ENCODE measurements around the gene DUS2.
A peak's percentile ranks its signal among the peaks of the same experiment; 100 is the strongest.

DUS2 gene

DNA sequence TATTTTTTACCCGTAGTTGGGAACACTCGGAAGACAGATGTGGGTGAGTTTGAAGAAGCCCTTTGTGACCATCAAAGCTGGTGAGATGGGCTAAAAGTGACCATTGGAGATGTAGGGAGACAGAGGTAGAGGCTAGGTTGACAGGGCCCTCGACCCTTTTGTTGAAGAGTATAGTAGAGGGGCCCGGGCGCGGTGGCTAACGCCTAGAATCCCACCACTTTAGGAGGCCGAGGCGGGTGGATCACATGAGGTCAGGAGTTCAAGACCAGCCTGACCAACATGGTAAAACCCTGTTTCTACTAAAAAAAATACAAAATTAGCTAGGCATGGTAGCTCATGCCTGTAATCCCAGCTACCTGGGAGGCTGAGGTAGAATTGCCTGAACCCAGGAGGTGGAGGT is 45.8 kb downstream of the DUS2 start:
- no peak for DNase-seq (ENCODE audit: low read depth)
- H3K4me3 ChIP-seq (ENCODE audit: low read length) = no peak overlapping the region
- TF ChIP-seq, protein P1, sequence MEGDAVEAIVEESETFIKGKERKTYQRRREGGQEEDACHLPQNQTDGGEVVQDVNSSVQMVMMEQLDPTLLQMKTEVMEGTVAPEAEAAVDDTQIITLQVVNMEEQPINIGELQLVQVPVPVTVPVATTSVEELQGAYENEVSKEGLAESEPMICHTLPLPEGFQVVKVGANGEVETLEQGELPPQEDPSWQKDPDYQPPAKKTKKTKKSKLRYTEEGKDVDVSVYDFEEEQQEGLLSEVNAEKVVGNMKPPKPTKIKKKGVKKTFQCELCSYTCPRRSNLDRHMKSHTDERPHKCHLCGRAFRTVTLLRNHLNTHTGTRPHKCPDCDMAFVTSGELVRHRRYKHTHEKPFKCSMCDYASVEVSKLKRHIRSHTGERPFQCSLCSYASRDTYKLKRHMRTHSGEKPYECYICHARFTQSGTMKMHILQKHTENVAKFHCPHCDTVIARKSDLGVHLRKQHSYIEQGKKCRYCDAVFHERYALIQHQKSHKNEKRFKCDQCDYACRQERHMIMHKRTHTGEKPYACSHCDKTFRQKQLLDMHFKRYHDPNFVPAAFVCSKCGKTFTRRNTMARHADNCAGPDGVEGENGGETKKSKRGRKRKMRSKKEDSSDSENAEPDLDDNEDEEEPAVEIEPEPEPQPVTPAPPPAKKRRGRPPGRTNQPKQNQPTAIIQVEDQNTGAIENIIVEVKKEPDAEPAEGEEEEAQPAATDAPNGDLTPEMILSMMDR (conservative IDR thresholded peaks at IDR 0.05; ENCODE audit: low read length) = no peak

DNA sequence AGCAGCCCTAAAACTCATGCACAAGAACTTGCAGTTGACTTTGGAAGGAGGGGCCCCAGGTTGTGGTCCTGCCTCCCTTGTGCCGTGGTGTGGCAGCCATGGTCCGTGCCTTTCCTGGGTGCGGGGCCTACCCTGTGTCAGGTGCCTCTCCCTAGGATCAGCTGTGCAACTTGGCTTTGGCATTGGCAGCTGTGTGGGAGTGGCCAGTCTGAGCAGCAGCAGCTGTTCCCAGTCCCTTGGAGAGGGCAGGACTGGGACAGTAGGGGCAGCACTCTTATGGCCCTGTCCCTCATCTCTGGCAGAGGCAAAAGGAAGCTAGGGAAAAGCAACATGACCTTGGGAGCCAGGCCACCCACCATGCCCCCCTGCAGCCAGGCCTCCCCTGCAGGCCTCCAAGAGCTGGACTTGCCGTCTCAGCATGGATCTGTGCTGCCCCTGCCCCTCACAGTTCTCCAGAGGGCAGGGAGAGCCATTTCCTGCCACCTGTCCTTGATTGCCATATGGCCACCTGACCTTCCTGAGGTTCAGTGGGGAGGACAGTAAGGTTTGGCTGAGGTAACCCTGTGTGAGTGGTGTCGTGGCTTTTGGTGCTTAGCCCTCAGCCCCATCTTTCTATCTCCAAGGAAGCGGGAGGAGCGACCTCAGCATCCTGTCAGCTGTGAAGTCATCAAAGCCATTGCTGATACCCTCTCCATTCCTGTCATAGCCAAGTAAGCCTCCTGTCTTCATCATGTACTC is 46.6 kb downstream of the DUS2 start:
- no peak overlapping the region for H3K4me3 ChIP-seq (ENCODE audit: low read length)
- TF ChIP-seq, protein P1 (conservative IDR thresholded peaks at IDR 0.05; ENCODE audit: low read length) = no peak
- DNase-seq (ENCODE audit: low read depth) = no peak

DNA sequence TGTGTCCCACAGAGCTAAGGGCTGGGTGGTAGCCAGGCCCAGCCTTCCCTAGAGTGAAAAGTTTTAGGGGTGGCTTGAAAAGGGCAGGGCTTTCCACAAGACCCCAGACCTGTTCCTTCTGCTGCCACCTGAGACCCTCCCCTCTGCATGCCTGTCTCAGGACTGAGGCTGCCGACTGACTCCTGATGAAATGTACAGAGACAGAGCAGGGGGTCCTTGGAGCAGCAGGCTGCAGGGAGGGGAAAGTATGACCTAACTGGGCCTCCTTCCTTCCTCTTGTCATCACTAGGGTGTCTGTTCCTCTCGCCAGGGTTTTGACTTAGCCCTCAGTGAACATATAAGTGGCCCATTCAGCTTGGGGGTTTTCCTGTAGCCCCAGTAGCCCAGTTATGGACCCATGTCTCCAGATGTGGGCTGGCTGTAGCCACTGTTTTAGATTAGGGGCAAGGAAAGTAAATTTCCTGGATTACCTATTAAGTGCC is 47.2 kb downstream of the DUS2 start:
- TF ChIP-seq, protein P1 (conservative IDR thresholded peaks at IDR 0.05; ENCODE audit: low read length) = no peak
- no peak overlapping the region for H3K4me3 ChIP-seq (ENCODE audit: low read length)
- no peak for DNase-seq (ENCODE audit: low read depth)

DNA sequence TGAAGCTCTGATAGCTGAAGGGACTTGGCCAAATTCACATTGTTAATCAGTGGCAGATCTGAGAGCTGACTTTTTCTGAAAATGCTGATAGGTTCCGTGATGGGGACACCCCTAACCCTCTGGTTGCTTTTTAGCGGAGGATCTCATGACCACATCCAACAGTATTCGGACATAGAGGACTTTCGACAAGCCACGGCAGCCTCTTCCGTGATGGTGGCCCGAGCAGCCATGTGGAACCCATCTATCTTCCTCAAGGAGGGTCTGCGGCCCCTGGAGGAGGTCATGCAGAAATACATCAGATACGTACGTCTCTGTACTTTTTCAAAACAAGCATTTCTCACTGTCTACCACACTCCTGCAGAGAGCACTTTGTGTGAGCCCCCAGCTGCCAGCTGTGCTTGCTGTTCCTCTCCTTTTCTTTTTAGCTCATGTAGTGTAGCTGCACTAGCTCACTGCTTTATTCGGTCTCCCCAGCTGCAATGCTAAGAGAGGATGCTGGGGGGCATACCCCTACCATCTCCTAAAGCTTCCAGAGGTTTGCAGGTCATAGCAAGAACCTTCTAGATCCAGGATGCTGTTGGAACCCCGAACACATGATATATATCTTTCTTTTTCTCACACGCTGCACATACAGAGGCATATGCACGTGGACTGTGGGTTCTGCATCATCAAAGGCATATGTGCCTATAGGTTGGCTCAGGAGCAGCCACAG is 47.9 kb downstream of the DUS2 start:
- TF ChIP-seq, protein P1 (conservative IDR thresholded peaks at IDR 0.05; ENCODE audit: low read length) = no peak
- H3K4me3 ChIP-seq (ENCODE audit: low read length) = no peak overlapping the region
- no peak for DNase-seq (ENCODE audit: low read depth)

DNA sequence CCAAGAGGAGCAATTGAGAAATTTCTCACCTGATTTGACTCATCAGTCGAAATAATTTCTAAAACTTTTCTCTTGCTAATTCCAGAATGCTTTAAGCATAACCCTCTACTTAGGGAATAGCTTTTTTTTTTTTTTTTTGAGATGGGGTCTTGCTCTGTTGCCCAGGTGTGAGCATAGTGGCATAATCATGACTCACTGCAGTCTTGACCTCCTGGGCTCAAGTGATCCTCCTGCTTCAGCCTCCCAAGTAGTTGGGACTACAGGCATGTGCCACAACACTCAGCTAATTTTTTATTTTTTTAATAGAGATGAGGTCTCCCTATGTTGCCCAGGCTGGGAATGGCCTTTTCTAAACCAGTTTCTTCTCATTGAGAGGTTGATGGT is 48.4 kb downstream of the DUS2 start:
- TF ChIP-seq, protein P1 (conservative IDR thresholded peaks at IDR 0.05; ENCODE audit: low read length) = no peak
- no peak overlapping the region for H3K4me3 ChIP-seq (ENCODE audit: low read length)
- no peak for DNase-seq (ENCODE audit: low read depth)

DNA sequence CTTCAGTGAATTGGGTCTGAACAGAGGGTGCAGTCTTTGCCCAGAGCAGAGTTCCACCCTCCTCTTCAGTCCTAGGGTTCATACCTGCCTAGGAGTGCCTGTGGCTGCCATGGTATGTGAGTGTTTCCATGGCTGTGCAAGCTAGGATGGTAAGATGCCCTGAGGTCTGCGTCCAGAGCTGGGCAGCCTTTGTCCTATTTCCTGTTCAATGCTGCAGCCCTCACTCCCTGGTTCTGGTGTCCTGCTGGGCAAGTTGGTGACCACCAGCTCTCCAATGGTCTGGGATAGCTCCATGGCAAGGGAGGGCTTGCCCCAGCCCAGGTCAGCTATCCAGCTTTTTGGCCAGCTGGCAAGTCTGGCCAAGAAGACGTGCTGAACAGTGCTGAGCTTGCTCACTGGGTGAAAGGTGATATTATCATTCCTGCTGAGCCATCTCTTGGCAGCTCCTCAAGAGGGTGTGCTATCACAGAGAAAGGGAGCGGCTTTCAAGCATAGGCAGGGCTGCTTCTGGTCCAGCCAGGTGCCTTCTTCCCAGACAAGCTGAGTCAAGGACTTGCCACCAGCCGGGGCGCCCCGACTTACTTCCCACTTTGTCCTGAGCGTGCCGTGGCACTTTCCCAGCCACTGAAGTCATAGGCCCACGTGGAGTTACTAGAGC is 49.1 kb downstream of the DUS2 start:
- TF ChIP-seq, protein P1 (conservative IDR thresholded peaks at IDR 0.05; ENCODE audit: low read length) = no peak
- H3K4me3 ChIP-seq (ENCODE audit: low read length) = no peak overlapping the region
- DNase-seq (ENCODE audit: low read depth) = peak; percentile 59
